ENCODE measurements around the gene PTPRK.

Gene PTPRK

DNA sequence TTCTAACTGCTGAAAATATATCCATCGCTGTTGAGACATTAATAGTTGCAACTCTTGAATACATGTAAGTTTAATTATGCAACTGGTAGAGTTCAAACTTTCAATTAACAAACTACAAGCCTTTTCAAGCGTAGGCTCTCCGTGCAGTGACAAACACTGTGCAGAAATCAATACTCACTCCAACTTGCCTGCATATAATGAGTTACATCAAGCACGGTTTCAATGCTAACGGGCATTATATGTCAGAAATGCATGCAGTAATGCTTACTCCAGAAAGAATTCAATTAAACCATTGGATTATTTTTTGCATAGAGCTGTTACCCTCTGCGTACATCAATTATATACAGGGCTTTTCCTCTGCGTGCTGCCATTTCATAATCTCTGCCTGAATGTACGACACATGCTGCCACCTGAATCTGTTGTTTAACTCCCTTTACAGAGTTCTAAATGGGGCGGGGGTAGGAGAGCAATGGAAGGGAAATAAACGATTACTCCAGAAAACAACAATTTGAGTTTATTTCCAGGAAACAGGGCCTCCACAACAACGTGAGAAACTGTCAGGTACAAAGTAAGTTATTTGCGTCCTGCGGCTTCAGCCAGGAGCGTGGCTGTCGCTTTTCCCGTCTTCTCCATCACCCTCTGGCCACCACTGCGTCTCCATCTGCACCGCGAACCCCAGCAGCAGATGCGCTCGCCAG, 1.8 kb downstream of the PTPRK start:
- no peak for ATAC-seq
- no peak for TF ChIP-seq ISL1 (CRISPR knock-in tag; IDR thresholded peaks at IDR 0.05)
- no peak for TF ChIP-seq ZFP3 (CRISPR knock-in tag; IDR thresholded peaks at IDR 0.05)
- no peak for TF ChIP-seq ESRRG (CRISPR knock-in tag; IDR thresholded peaks at IDR 0.05)
- no peak for TF ChIP-seq TSHZ2 (CRISPR knock-in tag; IDR thresholded peaks at IDR 0.05)
- no peak for TF ChIP-seq PPARA (CRISPR knock-in tag; IDR thresholded peaks at IDR 0.05; ENCODE audit: borderline replicate concordance)
- no peak for TF ChIP-seq ZNF565 (CRISPR knock-in tag; conservative IDR thresholded peaks at IDR 0.05; ENCODE audit: low read depth)
- no peak for TF ChIP-seq TCF4 (CRISPR knock-in tag; IDR thresholded peaks at IDR 0.05; ENCODE audit: borderline replicate concordance)
- no peak for TF ChIP-seq ARNTL (CRISPR knock-in tag; IDR thresholded peaks at IDR 0.05; ENCODE audit: borderline replicate concordance, low read depth)
- no peak for TF ChIP-seq CREB5 (CRISPR knock-in tag; IDR thresholded peaks at IDR 0.05; ENCODE audit: low read depth)
- TF ChIP-seq TOX (CRISPR knock-in tag; IDR thresholded peaks at IDR 0.05; ENCODE audit: borderline replicate concordance), result no peak
- TF ChIP-seq, protein P1, sequence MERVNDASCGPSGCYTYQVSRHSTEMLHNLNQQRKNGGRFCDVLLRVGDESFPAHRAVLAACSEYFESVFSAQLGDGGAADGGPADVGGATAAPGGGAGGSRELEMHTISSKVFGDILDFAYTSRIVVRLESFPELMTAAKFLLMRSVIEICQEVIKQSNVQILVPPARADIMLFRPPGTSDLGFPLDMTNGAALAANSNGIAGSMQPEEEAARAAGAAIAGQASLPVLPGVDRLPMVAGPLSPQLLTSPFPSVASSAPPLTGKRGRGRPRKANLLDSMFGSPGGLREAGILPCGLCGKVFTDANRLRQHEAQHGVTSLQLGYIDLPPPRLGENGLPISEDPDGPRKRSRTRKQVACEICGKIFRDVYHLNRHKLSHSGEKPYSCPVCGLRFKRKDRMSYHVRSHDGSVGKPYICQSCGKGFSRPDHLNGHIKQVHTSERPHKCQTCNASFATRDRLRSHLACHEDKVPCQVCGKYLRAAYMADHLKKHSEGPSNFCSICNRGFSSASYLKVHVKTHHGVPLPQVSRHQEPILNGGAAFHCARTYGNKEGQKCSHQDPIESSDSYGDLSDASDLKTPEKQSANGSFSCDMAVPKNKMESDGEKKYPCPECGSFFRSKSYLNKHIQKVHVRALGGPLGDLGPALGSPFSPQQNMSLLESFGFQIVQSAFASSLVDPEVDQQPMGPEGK (CRISPR knock-in tag; IDR thresholded peaks at IDR 0.05; ENCODE audit: borderline replicate concordance), result no peak
- TF ChIP-seq, protein P2, sequence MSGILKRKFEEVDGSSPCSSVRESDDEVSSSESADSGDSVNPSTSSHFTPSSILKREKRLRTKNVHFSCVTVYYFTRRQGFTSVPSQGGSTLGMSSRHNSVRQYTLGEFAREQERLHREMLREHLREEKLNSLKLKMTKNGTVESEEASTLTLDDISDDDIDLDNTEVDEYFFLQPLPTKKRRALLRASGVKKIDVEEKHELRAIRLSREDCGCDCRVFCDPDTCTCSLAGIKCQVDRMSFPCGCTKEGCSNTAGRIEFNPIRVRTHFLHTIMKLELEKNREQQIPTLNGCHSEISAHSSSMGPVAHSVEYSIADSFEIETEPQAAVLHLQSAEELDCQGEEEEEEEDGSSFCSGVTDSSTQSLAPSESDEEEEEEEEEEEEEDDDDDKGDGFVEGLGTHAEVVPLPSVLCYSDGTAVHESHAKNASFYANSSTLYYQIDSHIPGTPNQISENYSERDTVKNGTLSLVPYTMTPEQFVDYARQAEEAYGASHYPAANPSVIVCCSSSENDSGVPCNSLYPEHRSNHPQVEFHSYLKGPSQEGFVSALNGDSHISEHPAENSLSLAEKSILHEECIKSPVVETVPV (CRISPR knock-in tag; IDR thresholded peaks at IDR 0.05), result no peak
- no peak for TF ChIP-seq ZC3H10 (CRISPR knock-in tag; IDR thresholded peaks at IDR 0.05)
- TF ChIP-seq RARB (CRISPR knock-in tag; IDR thresholded peaks at IDR 0.05), result no peak
- TF ChIP-seq ZNF8 (CRISPR knock-in tag; IDR thresholded peaks at IDR 0.05), result no peak
- TF ChIP-seq BACH2 (CRISPR knock-in tag; IDR thresholded peaks at IDR 0.05; ENCODE audit: borderline replicate concordance), result no peak
- no peak for TF ChIP-seq ZFP30 (CRISPR knock-in tag; IDR thresholded peaks at IDR 0.05)

- no peak for ATAC-seq
- TF ChIP-seq, protein P1 (CRISPR knock-in tag; IDR thresholded peaks at IDR 0.05; ENCODE audit: borderline replicate concordance), result no peak
- TF ChIP-seq, protein P2 (CRISPR knock-in tag; IDR thresholded peaks at IDR 0.05), result no peak
- TF ChIP-seq TCF4 (CRISPR knock-in tag; IDR thresholded peaks at IDR 0.05; ENCODE audit: borderline replicate concordance), result no peak
- no peak for TF ChIP-seq ZC3H10 (CRISPR knock-in tag; IDR thresholded peaks at IDR 0.05)
- TF ChIP-seq OSR1 (CRISPR knock-in tag; IDR thresholded peaks at IDR 0.05), result no peak
- TF ChIP-seq ZNF565 (CRISPR knock-in tag; conservative IDR thresholded peaks at IDR 0.05; ENCODE audit: low read depth), result no peak
- TF ChIP-seq, protein P3, sequence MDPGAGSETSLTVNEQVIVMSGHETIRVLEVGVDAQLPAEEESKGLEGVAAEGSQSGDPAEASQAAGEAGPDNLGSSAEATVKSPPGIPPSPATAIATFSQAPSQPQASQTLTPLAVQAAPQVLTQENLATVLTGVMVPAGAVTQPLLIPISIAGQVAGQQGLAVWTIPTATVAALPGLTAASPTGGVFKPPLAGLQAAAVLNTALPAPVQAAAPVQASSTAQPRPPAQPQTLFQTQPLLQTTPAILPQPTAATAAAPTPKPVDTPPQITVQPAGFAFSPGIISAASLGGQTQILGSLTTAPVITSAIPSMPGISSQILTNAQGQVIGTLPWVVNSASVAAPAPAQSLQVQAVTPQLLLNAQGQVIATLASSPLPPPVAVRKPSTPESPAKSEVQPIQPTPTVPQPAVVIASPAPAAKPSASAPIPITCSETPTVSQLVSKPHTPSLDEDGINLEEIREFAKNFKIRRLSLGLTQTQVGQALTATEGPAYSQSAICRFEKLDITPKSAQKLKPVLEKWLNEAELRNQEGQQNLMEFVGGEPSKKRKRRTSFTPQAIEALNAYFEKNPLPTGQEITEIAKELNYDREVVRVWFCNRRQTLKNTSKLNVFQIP (CRISPR knock-in tag; IDR thresholded peaks at IDR 0.05; ENCODE audit: borderline replicate concordance, low read depth), result no peak
- no peak for TF ChIP-seq TOX (CRISPR knock-in tag; IDR thresholded peaks at IDR 0.05; ENCODE audit: borderline replicate concordance)
- TF ChIP-seq ESRRG (CRISPR knock-in tag; IDR thresholded peaks at IDR 0.05), result no peak
- TF ChIP-seq SNAI2 (CRISPR knock-in tag; IDR thresholded peaks at IDR 0.05), result no peak
- no peak for TF ChIP-seq TSHZ2 (CRISPR knock-in tag; IDR thresholded peaks at IDR 0.05)
- no peak for TF ChIP-seq ZNF70 (CRISPR knock-in tag; IDR thresholded peaks at IDR 0.05)
- TF ChIP-seq ZFP3 (CRISPR knock-in tag; IDR thresholded peaks at IDR 0.05), result no peak
- TF ChIP-seq GLIS3 (CRISPR knock-in tag; IDR thresholded peaks at IDR 0.05), result no peak
- TF ChIP-seq ZNF8 (CRISPR knock-in tag; IDR thresholded peaks at IDR 0.05), result no peak
Observed at GRCh38 chr6:128517124-128517523, 3.3 kb downstream of the PTPRK start.

Measured in SK-N-SH treated with all-trans-retinoic acid at 6 μM for 48 hours (cell line).